HG03066 (cell line): ENCODE data around the gene DNAI7.

Experiments
- ATAC-seq: cut with Tn5 transposase; IDR thresholded peaks from one replicate; pipeline ENCODE4 v1.9.1; 2021; ENCODE audit warnings: low read depth; ENCODE audit not compliant: unreplicated experiment

Gene DNAI7

GRCh38 chr12:25184132-25184531 is 10.8 kb downstream of the DNAI7 start:
- ATAC-seq = no peak

GRCh38 chr12:25182765-25183164 is 12.2 kb downstream of the DNAI7 start:
- no peak for ATAC-seq

GRCh38 chr12:25162866-25163265 is 32.1 kb downstream of the DNAI7 start:
- no peak for ATAC-seq

GRCh38 chr12:25156061-25156460 is 38.9 kb downstream of the DNAI7 start:
- no peak for ATAC-seq

- ATAC-seq = no peak
Observed at GRCh38 chr12:25155022-25155576, 39.9 kb downstream of the DNAI7 start.

- ATAC-seq = no peak
Observed at GRCh38 chr12:25152055-25152454, 42.9 kb downstream of the DNAI7 start.

- no peak for ATAC-seq
Observed at GRCh38 chr12:25151476-25151875, 43.5 kb downstream of the DNAI7 start.

GRCh38 chr12:25146686-25147085 is 48.3 kb downstream of the DNAI7 start:
- no peak for ATAC-seq

GRCh38 chr12:25135531-25136154 is 59.3 kb downstream of the DNAI7 start:
- no peak for ATAC-seq

- ATAC-seq = no peak
Observed at GRCh38 chr12:25131270-25131669, 63.7 kb downstream of the DNAI7 start.

GRCh38 chr12:25130741-25131188 is 64.2 kb downstream of the DNAI7 start:
- ATAC-seq = no peak

GRCh38 chr12:25126746-25127145 is 68.2 kb downstream of the DNAI7 start:
- no peak for ATAC-seq

- ATAC-seq = no peak
Observed at GRCh38 chr12:25126101-25126500, 68.9 kb downstream of the DNAI7 start.

- ATAC-seq = no peak
Observed at GRCh38 chr12:25124493-25124892, 70.5 kb downstream of the DNAI7 start.

GRCh38 chr12:25123126-25123525 is 71.8 kb downstream of the DNAI7 start:
- no peak for ATAC-seq

- ATAC-seq = no peak
Observed at GRCh38 chr12:25121916-25122315, 73.0 kb downstream of the DNAI7 start.

GRCh38 chr12:25121110-25121509 is 73.8 kb downstream of the DNAI7 start:
- ATAC-seq = no peak

GRCh38 chr12:25119020-25119419 is 75.9 kb downstream of the DNAI7 start:
- ATAC-seq = no peak

- ATAC-seq = no peak
Observed at GRCh38 chr12:25115677-25116076, 79.3 kb downstream of the DNAI7 start.

GRCh38 chr12:25113651-25114050 is 81.3 kb downstream of the DNAI7 start:
- no peak for ATAC-seq

GRCh38 chr12:25110260-25110659 is 84.7 kb downstream of the DNAI7 start:
- no peak for ATAC-seq

- peak; percentile 84 for ATAC-seq
Observed at GRCh38 chr12:25107920-25108319, 87.0 kb downstream of the DNAI7 start.

GRCh38 chr12:25106818-25107217 is 88.1 kb downstream of the DNAI7 start:
- no peak for ATAC-seq
